GM12891 (cell line): Measurements from ENCODE around the gene MND1.

Source experiments
- PAX5 ChIP-seq: IDR thresholded peaks from 2 replicates; pipeline ENCODE4 v1.6.1; 2011; ENCODE audit warnings: low read length, moderate library complexity, mild to moderate bottlenecking; ENCODE audit not compliant: insufficient read depth, severe bottlenecking
- POLR2A ChIP-seq: IDR thresholded peaks from 2 replicates; pipeline ENCODE4 v1.6.1; 2011; ENCODE audit warnings: low read depth, low read length, control low read depth
- POLR2AphosphoS5 ChIP-seq: IDR thresholded peaks from 2 replicates; pipeline ENCODE4 v1.6.1; 2011; ENCODE audit warnings: low read depth, low read length, control low read depth
- POU2F2 ChIP-seq: IDR thresholded peaks from 2 replicates; pipeline ENCODE4 v1.6.1; 2011; ENCODE audit warnings: low read depth, mild to moderate bottlenecking, control low read depth, low read length, moderate library complexity
- SPI1 ChIP-seq: IDR thresholded peaks from 2 replicates; pipeline ENCODE4 v1.6.1; 2011; ENCODE audit warnings: low read depth, low read length, control low read depth
- TAF1 ChIP-seq: IDR thresholded peaks from 2 replicates; pipeline ENCODE4 v1.6.1; 2011; ENCODE audit warnings: low read depth, low read length, control low read depth

- TF ChIP-seq POLR2A, result no peak
- no peak for TF ChIP-seq TAF1
- no peak for TF ChIP-seq POLR2AphosphoS5
- no peak for TF ChIP-seq SPI1
- no peak for TF ChIP-seq PAX5
- no peak for TF ChIP-seq POU2F2
These were observed 11.6 kb upstream of the MND1 start for GRCh38 chr4:153332936-153333335.
